ENCODE data around the gene CD58. TPM values are rescaled to one million over a fixed set of nuclear protein-coding genes. Genes with fewer than 3 reads are reported as not detected.
A peak's percentile ranks its signal among the peaks of the same experiment; 100 is the strongest.

The CD58 gene
- total RNA-seq, 1 donor from 2014 or later = 31.8 TPM

DNA sequence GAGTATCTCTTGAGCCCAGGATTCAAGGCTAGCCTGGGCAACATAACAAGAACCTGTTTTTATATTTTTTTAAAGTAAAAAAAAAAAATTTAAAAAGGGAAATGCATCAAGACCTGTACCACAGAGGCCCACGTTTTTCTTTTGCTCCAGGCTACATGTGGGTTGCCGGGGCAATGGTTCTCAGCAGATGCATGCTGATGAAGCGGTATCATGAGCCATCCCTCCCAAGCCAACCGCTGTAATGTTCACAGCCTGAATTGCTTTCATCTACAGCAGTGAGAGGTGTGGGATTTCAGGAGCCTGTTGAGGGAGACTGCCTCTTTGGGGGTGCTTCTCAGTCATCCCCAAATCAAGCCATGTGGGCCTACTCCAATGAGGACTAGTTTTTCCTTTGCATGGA, 60.5 kb downstream of the CD58 start:
- no peak for DNase-seq (ENCODE audit: low spot score)

DNA sequence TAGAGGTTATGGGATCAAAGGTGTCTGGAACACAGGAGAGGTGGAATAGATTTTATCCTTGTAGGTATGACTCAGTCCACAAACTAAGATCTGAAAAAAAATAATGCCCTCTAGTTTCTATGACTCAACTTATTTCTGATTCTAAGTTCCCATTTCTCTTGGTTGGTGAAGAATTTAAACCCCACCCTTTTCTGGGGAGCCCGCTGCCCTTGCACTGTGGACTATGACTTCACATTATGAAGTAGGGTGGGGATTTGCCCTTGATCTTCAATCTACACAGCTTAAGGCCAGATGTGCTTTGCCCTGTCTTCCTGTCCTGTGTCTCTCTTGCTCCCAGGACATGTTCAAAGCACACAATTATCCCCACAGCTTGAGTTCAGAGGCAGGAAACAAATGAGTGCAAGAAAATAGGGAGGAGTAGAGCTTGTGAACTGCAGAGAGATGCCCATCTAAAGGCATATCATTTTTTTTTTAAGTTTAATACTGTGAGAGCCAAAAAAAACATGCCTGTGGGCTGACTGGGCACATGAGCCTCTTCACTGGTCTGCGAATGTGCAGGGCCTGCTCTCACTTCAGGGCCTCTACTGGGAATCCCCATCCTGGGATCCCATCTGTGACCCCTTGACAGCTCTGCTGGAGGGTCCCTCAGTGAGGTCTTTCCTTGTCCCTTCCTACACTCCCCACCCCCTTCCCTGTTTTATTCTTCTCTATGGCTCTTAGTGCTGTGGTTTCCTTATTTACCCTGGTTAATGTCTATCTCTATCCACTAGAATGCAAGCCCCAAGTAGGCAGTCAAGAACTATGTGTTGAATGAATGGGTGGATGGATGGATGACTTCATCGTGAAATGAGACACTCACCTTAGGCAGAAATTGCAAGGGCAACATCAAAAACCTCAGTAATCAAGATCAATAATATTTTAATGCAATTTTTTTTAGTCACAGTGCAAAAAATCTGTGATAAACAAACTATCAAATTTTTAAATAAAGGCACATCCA, 61.5 kb downstream of the CD58 start:
- DNase-seq (ENCODE audit: low spot score) = peak; percentile 77

- no peak for DNase-seq (ENCODE audit: low spot score)
Observed at GRCh38 chr1:116508085-116508983, 62.5 kb downstream of the CD58 start.

GRCh38 chr1:116507631-116508030, 63.2 kb downstream of the CD58 start:
- DNase-seq (ENCODE audit: low spot score) = no peak

DNA sequence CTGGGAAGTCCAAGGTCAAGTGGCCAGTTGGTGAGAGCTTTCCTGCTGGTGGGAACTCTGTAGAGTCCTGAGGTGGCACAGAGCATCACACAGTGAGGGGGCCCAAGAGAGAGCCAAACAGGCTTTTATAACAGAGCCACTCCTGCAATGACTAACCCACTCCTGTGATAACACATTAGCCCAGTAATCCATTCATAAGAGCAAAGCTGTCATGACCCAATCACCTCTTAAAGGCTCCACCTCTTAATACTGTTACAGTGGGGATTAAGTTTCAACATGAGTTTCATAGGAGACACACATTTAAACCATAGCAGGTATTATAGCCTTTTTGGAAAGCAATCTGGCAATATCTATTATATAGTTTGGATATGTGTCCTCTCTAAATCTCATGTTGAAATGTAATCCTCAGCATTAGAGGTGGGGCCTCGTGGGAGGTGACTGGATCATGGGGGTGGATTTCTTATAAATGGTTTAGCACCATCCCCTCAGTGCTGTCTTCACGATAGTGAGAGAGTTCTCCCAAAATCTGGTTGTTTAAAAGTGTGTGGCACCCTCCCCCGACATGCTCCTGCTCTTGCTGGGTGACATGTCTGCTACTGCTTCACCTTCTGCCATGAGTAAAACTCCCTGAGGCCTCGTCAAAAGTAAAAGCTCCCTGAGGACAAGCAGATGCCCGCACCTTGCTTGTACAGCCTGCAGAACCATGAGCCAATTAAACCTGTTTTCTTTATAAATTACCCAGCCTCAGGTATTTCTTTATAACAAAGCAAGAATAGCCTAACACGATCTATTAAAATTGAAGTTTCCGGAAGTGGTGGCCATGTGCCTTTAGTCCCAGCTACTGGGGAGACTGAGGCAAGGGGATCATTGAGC, 64.5 kb downstream of the CD58 start:
- DNase-seq (ENCODE audit: low spot score) = no peak

DNA sequence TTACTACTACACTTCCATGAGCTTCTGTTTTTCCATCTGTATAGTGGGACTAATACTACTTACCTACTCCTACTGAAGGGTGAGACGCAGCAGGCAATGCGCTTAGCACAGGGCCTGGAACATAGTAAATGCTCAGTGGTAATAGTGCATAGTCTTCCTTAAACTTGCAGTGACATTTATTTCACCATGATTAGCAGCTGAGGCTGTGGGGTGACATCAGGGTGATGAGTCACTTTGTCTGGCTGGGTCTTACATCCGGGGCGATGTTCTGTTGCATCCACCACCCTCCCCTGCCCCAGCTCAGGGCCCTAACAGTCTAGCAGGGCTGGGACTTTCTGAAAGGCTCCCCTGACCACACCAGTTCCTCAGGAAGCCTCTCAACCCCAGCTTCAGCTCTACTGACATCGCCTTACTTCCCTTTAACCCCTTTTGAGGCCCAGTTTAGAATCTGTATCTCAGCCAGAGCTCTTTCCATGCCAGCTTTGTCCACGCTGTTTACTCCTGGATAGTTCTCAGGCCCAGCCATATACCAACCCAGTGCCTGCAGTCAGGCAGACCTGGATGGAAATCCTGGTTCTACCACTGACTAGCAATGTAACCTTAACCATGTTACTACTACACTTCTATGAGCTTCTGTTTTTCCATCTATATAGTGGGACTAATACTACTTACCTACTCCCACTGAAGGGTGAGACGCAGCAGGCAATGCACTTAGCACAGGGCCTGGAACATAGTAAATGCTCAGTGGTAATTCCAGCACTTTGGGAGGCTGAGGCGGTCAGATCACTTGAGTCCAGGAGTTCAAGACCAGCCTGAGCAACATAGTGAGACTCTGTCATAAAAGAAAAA, 66.3 kb downstream of the CD58 start:
- peak; percentile 52 for DNase-seq (ENCODE audit: low spot score)

GRCh38 chr1:116503546-116504307, 67.1 kb downstream of the CD58 start:
- DNase-seq (ENCODE audit: low spot score) = no peak

GRCh38 chr1:116502671-116503314, 68.0 kb downstream of the CD58 start:
- no peak for DNase-seq (ENCODE audit: low spot score)

- no peak for DNase-seq (ENCODE audit: low spot score)
Observed at GRCh38 chr1:116501870-116502244, 69.0 kb downstream of the CD58 start.

- DNase-seq (ENCODE audit: low spot score) = no peak
Observed at GRCh38 chr1:116501125-116501869, 69.5 kb downstream of the CD58 start.

DNA sequence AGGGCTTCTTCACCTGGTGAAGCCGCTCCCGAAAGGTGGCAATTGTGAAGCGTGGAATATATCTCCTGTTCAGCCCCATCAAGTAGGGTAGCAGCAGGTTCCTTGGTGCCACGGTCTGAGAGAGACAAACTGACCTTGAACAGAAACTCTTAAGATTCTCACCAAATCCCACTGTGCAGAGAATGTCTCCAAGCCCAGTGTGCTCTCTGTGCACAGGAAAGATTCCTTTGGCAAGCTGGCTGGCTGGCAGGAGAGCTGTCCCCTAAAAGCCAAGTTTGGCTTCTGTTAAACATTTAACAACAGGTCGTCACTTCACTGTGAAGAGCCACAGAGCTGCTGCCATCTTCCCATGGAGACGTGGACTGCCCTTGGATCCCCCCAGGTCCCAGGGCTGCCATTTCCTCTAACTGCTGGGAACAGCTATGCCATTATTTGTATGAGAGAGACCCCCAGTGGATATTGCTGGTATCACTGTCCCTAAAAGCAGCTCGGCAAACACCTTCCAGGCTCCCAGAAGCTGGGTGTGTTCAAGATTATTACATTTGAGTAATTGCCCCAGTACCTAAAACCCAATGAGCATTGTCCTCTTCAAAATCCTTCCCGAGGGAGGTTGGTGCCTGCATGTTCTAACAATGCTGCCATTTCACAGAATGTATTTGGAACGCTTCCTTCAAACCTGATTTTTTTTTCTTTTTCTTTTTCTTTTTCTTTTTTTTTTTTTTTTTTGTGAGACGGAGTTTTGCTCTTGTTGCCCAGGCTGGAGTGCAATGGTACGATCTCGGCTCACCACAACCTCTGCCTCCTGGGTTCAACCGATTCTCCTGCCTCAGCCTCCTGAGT, 71.8 kb downstream of the CD58 start:
- peak; percentile 73 for DNase-seq (ENCODE audit: low spot score)

GRCh38 chr1:116497656-116498055, 73.2 kb downstream of the CD58 start:
- DNase-seq (ENCODE audit: low spot score) = no peak

GRCh38 chr1:116496898-116497297, 73.9 kb downstream of the CD58 start:
- no peak for DNase-seq (ENCODE audit: low spot score)

- no peak for DNase-seq (ENCODE audit: low spot score)
Observed at GRCh38 chr1:116496380-116496779, 74.4 kb downstream of the CD58 start.

GRCh38 chr1:116495535-116495934, 75.3 kb downstream of the CD58 start:
- no peak for DNase-seq (ENCODE audit: low spot score)

GRCh38 chr1:116494745-116495144, 76.1 kb downstream of the CD58 start:
- no peak for DNase-seq (ENCODE audit: low spot score)

DNA sequence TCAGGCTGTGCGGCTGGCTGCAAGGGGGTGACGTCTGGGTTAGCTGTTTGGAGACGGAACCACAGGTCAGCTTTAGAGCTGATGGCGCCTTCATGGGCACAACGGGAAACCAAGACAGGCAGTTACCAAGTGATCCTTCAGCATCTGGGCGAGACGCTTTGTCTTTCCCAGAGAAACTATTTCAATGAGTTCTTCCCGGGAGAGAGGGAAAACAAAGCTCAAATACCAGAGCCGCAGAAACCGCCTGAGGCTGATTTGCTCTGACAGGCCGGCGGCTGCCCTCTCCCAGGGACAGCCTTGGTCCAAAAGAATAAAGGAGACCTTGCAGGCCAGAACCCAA, 76.5 kb downstream of the CD58 start:
- DNase-seq (ENCODE audit: low spot score) = no peak
